K562 (cell line): ENCODE results near the gene CFDP1. TPM values are rescaled to one million over a fixed set of nuclear protein-coding genes. Genes with fewer than 3 reads are reported as not detected.

Experiments used
- BCL6 ChIP-seq: fragments of 250-450 bp; sonication (Bioruptor Pico); IDR thresholded peaks from 2 replicates; pipeline ENCODE4 v1.4.0; 2020
- BDP1 ChIP-seq: IDR thresholded peaks from 3 replicates; pipeline ENCODE4 v1.6.1; 2011; ENCODE audit not compliant: insufficient read length, insufficient read depth
- ELF2 ChIP-seq: fragments of 250-450 bp; sonication (Bioruptor Pico); IDR thresholded peaks from 2 replicates; pipeline ENCODE4 v1.5.0; 2021; ENCODE audit warnings: mild to moderate bottlenecking
- ETV6 ChIP-seq, 3 experiments: fragments of 150-350 bp in 1 of 3; sonication (generic) in 1 of 3; formaldehyde crosslinking in 1 of 3; IDR thresholded peaks; 2 replicates each; pipeline versions ENCODE4 v1.6.1 to v1.8.0; 2014 to 2022; ENCODE audit warnings: borderline replicate concordance in 2 of 3, low read depth in 2 of 3, antibody characterized with exemption in 1 of 3, low read length in 1 of 3, mild to moderate bottlenecking in 1 of 3, missing genetic modification reagents in 1 of 3
- FOXM1 ChIP-seq, 2 experiments: fragments of 450-650 bp in 1 of 2; sonication (generic) in 1 of 2; formaldehyde crosslinking in 1 of 2; IDR thresholded peaks; 2 replicates each; pipeline versions ENCODE4 v1.6.1 to v1.9.0; 2017 to 2022; ENCODE audit warnings: low read depth in 2 of 2, mild to moderate bottlenecking in 2 of 2, missing genetic modification reagents in 1 of 2, moderate library complexity in 1 of 2
- GATAD2B ChIP-seq: fragments of 450-650 bp; IDR thresholded peaks from 2 replicates; pipeline ENCODE4 v1.6.1; 2017; ENCODE audit warnings: mild to moderate bottlenecking, borderline replicate concordance
- MCM5 ChIP-seq: fragments of 450-650 bp; IDR thresholded peaks from 2 replicates; pipeline ENCODE4 v1.6.1; 2016; ENCODE audit warnings: low read depth
- NELFE ChIP-seq: IDR thresholded peaks from 2 replicates; pipeline ENCODE4 v1.6.1; 2011; ENCODE audit warnings: mild to moderate bottlenecking; ENCODE audit not compliant: insufficient read depth, insufficient read length
- NR2C2 ChIP-seq, 2 experiments: fragments of 200-800 bp in 1 of 2; sonication (Bioruptor generic) in 1 of 2; sonication (generic) in 1 of 2; formaldehyde crosslinking in 1 of 2; IDR thresholded peaks; 2 replicates each; pipeline versions ENCODE4 v1.6.1 to v1.8.0; 2016 to 2022; ENCODE audit warnings: mild to moderate bottlenecking in 1 of 2, missing compliant biosample characterization in 1 of 2, missing genetic modification characterization in 1 of 2, missing genetic modification reagents in 1 of 2
- POLR2A ChIP-seq: fragments of 450-650 bp; conservative IDR thresholded peaks from 2 replicates; pipeline ENCODE4 v1.6.1; 2016
- RBM17 ChIP-seq: fragments of 200-400 bp; formaldehyde crosslinking; IDR thresholded peaks from 2 replicates; pipeline ENCODE4 v1.6.1; 2017; ENCODE audit warnings: low read depth, mild to moderate bottlenecking, low read length, borderline replicate concordance
- SAP30 ChIP-seq: fragments of 200-600 bp; sonication (generic); IDR thresholded peaks from 2 replicates; pipeline ENCODE4 v1.6.1; 2012; ENCODE audit warnings: borderline replicate concordance, low read depth, mild to moderate bottlenecking, moderate library complexity, low read length, control low read depth, inconsistent platforms; ENCODE audit not compliant: insufficient read depth, poor library complexity, severe bottlenecking
- TRIM25 ChIP-seq: fragments of 450-650 bp; IDR thresholded peaks from 2 replicates; pipeline ENCODE4 v1.7.0; 2016; ENCODE audit warnings: borderline replicate concordance
- USF2 ChIP-seq: sonication (generic); formaldehyde crosslinking; IDR thresholded peaks from 2 replicates; pipeline ENCODE4 v1.5.0; 2020; ENCODE audit warnings: missing genetic modification reagents
- ZBTB17 ChIP-seq: fragments of 450-650 bp; formaldehyde crosslinking; IDR thresholded peaks from 2 replicates; pipeline ENCODE4 v1.4.0; 2020; ENCODE audit warnings: mild to moderate bottlenecking
- ZKSCAN1 ChIP-seq: fragments of 150-350 bp; IDR thresholded peaks from 2 replicates; pipeline ENCODE4 v1.6.1; 2016; ENCODE audit warnings: low read depth, low read length
- ZNF77 ChIP-seq: fragments of 250-450 bp; sonication (Bioruptor Pico); IDR thresholded peaks from 2 replicates; pipeline ENCODE4 v1.5.0; 2020
- polyA plus RNA-seq, 8 experiments: library from polyadenylated mRNA; depleted of rRNA in 4 of 8; stranded (reverse) in 5 of 8; unstranded in 3 of 8; fragments of >200 nt; fragmentation: Nextera tagmentation in 2 of 8; fragmentation: Illumina TruSeq in 1 of 8; extraction: Ambion mirVana in 2 of 8; extraction: Trizol in 1 of 8; gene quantifications; 2 replicates each; pipeline versions ENCODE4 v1.2.1 to v1.2.3, GENCODE V29; 2011 to 2014; ENCODE audit warnings: inconsistent platforms in 1 of 8, missing spikeins in 1 of 8
- total RNA-seq, 7 experiments: library from RNA; depleted of rRNA in 6 of 7; stranded (reverse); fragments of >200 nt in 6 of 7; fragmentation: Illumina TruSeq in 2 of 7; extraction: Trizol in 2 of 7; gene quantifications; 2 replicates each; pipeline versions ENCODE4 v1.2.1 to v1.2.3, GENCODE V29; 2011 to 2021; ENCODE audit warnings: low replicate concordance in 1 of 7
- TF ChIP-seq, protein P1 (sequence below): fragments of 450-650 bp; IDR thresholded peaks from 2 replicates; pipeline ENCODE4 v1.6.1; 2017; ENCODE audit warnings: antibody characterized with exemption
- TF ChIP-seq, protein P2 (sequence below): fragments of 450-650 bp; formaldehyde crosslinking; conservative IDR thresholded peaks from 2 replicates; pipeline ENCODE4 v1.4.0; 2022; ENCODE audit warnings: mild to moderate bottlenecking, missing genetic modification characterization
- TF ChIP-seq, protein P3 (sequence below), 2 experiments: fragments of 450-650 bp in 1 of 2; sonication (generic) in 1 of 2; formaldehyde crosslinking; conservative IDR thresholded peaks; 2 replicates each; pipeline versions ENCODE4 v1.4.0 to v1.8.1; 2020 to 2022; ENCODE audit warnings: mild to moderate bottlenecking in 1 of 2, missing genetic modification reagents in 1 of 2

CFDP1 gene
- total and polyA plus RNA-seq, 9 of the 15 experiments (the other 6 are each of a cell fraction or from before 2014, with no cell fraction given) = 31.5 to 78.4 (median 61.7) TPM

DNA sequence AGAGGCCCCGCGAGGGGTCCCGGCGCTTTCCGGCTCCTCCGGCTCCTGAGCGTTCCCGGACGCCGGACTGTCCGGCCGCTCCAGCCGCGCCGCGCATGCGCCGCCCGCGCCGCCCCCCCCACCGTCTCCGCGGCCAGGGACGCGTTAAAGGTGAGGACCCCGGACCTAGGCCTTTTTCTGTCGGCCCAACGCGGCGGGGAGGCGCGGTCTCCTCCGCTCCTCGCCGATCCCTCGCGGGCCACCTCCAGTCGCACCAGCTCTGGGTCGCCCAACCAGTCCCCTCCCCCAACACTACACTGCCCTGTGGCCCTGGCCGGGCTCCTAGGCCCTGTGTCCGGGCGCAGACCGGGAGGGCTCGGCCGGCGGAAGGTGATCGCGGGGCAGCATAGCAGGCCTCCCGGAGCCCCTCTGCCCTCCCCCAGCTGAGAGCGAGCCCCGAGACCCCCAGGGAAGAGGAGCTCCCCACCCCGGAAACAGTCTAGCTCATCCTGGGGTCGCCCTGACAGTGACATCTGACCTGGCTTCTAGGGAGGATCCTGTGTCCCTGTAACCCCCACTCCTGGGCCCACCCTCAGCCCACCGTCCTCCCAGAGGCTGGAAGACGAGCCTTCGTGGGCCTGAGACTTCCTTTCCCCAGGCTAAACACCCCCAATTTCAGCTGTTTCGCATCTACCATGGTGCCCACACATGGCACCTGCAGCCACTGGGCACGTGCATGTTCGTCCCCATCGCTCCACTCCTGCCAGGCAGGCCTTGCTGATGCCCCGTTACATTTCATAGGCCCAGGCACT is 167.2 kb downstream of the CFDP1 start (continued):
- TF ChIP-seq, protein P1, sequence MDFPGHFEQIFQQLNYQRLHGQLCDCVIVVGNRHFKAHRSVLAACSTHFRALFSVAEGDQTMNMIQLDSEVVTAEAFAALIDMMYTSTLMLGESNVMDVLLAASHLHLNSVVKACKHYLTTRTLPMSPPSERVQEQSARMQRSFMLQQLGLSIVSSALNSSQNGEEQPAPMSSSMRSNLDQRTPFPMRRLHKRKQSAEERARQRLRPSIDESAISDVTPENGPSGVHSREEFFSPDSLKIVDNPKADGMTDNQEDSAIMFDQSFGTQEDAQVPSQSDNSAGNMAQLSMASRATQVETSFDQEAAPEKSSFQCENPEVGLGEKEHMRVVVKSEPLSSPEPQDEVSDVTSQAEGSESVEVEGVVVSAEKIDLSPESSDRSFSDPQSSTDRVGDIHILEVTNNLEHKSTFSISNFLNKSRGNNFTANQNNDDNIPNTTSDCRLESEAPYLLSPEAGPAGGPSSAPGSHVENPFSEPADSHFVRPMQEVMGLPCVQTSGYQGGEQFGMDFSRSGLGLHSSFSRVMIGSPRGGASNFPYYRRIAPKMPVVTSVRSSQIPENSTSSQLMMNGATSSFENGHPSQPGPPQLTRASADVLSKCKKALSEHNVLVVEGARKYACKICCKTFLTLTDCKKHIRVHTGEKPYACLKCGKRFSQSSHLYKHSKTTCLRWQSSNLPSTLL = no peak
- TF ChIP-seq ETV6 (IDR thresholded peaks at IDR 0.05; ENCODE audit: borderline replicate concordance in 1 of 2, low read depth in 2 of 2, low read length in 1 of 2) (no peak), ETV6 (CRISPR knock-in tag; IDR thresholded peaks at IDR 0.05; ENCODE audit: borderline replicate concordance) (no peak), ZKSCAN1 (0 out of 2 replicates have a peak, but pooled peaks have one; percentile 25), SAP30 (no peak), GATAD2B (no peak; the same call in 1 of the 2 replicates), NR2C2 (CRISPR knock-in tag; IDR thresholded peaks at IDR 0.05) (no peak), NR2C2 (tag; IDR thresholded peaks at IDR 0.05) (peak; percentile 59; the same call in 1 of the 2 replicates), BDP1 (no peak), RBM17 (no peak), POLR2A (peak; percentile 70), ZNF77 (no peak), ELF2 (CRISPR knock-in tag) (no peak), MCM5 (no peak), ZBTB17 (CRISPR knock-in tag) (no peak), NELFE (no peak), TRIM25 (peak; percentile 96; the same call in 1 of the 2 replicates), USF2 (CRISPR knock-in tag) (no peak), FOXM1 (IDR thresholded peaks at IDR 0.05; ENCODE audit: low read depth) (no peak), FOXM1 (CRISPR knock-in tag; IDR thresholded peaks at IDR 0.05; ENCODE audit: low read depth) (no peak), BCL6 (CRISPR knock-in tag) (no peak)
- TF ChIP-seq, protein P2, sequence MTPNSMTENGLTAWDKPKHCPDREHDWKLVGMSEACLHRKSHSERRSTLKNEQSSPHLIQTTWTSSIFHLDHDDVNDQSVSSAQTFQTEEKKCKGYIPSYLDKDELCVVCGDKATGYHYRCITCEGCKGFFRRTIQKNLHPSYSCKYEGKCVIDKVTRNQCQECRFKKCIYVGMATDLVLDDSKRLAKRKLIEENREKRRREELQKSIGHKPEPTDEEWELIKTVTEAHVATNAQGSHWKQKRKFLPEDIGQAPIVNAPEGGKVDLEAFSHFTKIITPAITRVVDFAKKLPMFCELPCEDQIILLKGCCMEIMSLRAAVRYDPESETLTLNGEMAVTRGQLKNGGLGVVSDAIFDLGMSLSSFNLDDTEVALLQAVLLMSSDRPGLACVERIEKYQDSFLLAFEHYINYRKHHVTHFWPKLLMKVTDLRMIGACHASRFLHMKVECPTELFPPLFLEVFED (CRISPR knock-in tag) = no peak
- TF ChIP-seq, protein P3, sequence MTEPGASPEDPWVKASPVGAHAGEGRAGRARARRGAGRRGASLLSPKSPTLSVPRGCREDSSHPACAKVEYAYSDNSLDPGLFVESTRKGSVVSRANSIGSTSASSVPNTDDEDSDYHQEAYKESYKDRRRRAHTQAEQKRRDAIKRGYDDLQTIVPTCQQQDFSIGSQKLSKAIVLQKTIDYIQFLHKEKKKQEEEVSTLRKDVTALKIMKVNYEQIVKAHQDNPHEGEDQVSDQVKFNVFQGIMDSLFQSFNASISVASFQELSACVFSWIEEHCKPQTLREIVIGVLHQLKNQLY (CRISPR knock-in tag; conservative IDR thresholded peaks at IDR 0.05) = no peak
